A204.1 (cell line): ENCODE data around the gene TBC1D4.

Source experiments
- FAIRE-seq: peaks from 2 replicates; lab custom pipeline; 2012; peaks lifted over from hg19 to GRCh38; lab: Jason Lieb, UNC

The TBC1D4 gene

GRCh38 chr13:75482070-75482819 lies at the start of gene TBC1D4:
TBC1D4 (minus strand) TSS chr13:75482169; CDS start chr13:75481767, 402 bp downstream.
- no peak for FAIRE-seq

- FAIRE-seq: no peak
Measured at GRCh38 chr13:75530549-75530961, 48.6 kb upstream of the TBC1D4 start.

- no peak for FAIRE-seq
Measured at GRCh38 chr13:75521956-75522355, 40.0 kb upstream of the TBC1D4 start.

GRCh38 chr13:75518439-75519088 lies 36.6 kb upstream of the TBC1D4 start:
- FAIRE-seq: no peak

- FAIRE-seq: no peak
Measured at GRCh38 chr13:75514080-75514995, 32.4 kb upstream of the TBC1D4 start.

GRCh38 chr13:75513271-75513670 lies 31.3 kb upstream of the TBC1D4 start:
- no peak for FAIRE-seq

GRCh38 chr13:75512253-75512652 lies 30.3 kb upstream of the TBC1D4 start:
- FAIRE-seq: no peak

- FAIRE-seq: no peak
Measured at GRCh38 chr13:75511051-75511625, 29.2 kb upstream of the TBC1D4 start.

GRCh38 chr13:75508002-75508548 lies 26.1 kb upstream of the TBC1D4 start:
- no peak for FAIRE-seq

GRCh38 chr13:75507027-75508001 lies 25.3 kb upstream of the TBC1D4 start:
- FAIRE-seq: no peak

- no peak for FAIRE-seq
Measured at GRCh38 chr13:75506018-75506417, 24.0 kb upstream of the TBC1D4 start.

GRCh38 chr13:75505327-75505726 lies 23.4 kb upstream of the TBC1D4 start:
- no peak for FAIRE-seq

GRCh38 chr13:75495938-75496337 lies 14.0 kb upstream of the TBC1D4 start:
- no peak for FAIRE-seq

GRCh38 chr13:75494491-75494890 lies 12.5 kb upstream of the TBC1D4 start:
- FAIRE-seq: no peak

GRCh38 chr13:75493156-75493555 lies 11.2 kb upstream of the TBC1D4 start:
- no peak for FAIRE-seq

- FAIRE-seq: no peak
Measured at GRCh38 chr13:75492389-75492788, 10.4 kb upstream of the TBC1D4 start.

- no peak for FAIRE-seq
Measured at GRCh38 chr13:75491376-75491775, 9.4 kb upstream of the TBC1D4 start.

- FAIRE-seq: no peak
Measured at GRCh38 chr13:75489502-75490263, 7.7 kb upstream of the TBC1D4 start.

- no peak for FAIRE-seq
Measured at GRCh38 chr13:75486146-75487062, 4.4 kb upstream of the TBC1D4 start.
